GM19452 (cell line): ENCODE measurements around the gene TMEM131.
A peak's percentile ranks its signal among the peaks of the same experiment; 100 is the strongest.

Source experiments
- ATAC-seq: cut with Tn5 transposase; IDR thresholded peaks from one replicate; pipeline ENCODE4 v1.9.1; 2021; ENCODE audit not compliant: unreplicated experiment

Gene TMEM131

DNA sequence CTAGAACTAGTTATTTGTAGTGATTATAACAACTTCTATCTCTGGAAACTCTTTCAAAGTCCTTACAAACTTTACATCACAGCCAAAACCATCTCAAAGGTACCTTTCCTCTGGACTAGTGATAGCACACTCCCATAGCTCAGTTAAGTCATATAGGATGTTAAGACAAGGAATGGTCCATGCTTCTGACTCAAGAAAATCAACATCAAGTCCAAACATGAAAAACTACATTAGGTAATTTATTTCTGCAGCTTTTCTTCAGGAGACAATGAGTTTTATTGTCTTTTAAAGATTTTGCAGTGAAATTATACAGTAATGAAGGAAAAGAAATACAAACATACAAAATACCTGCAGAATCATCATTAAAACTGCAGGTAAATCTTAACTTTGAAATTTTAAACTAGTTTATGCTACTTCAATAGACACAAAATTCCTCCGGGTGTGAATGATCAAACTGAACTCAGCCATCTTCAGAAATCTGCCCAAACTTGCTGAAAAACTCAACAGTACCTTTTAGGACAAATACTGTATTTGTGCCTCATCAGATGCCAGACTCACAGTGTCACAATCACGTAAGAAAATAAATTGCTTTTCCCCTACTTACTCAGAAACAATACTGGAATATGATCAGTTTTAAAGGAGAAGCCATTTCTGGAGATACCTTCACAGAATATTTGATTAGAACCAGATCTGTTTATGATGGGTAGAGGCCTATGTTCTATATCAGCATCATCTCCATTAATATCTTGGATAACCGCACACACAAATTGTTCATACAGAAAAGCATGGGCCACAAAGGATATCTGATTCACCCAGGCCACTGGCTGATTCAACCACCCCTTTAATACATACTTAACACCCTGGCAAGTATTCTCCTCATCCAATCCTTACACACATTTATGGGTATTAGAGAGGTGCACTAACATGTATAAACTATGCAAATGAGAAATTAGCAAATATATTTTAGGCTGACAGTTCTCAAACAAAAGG lies 2.6 kb downstream of the TMEM131 start:
- no peak for ATAC-seq

DNA sequence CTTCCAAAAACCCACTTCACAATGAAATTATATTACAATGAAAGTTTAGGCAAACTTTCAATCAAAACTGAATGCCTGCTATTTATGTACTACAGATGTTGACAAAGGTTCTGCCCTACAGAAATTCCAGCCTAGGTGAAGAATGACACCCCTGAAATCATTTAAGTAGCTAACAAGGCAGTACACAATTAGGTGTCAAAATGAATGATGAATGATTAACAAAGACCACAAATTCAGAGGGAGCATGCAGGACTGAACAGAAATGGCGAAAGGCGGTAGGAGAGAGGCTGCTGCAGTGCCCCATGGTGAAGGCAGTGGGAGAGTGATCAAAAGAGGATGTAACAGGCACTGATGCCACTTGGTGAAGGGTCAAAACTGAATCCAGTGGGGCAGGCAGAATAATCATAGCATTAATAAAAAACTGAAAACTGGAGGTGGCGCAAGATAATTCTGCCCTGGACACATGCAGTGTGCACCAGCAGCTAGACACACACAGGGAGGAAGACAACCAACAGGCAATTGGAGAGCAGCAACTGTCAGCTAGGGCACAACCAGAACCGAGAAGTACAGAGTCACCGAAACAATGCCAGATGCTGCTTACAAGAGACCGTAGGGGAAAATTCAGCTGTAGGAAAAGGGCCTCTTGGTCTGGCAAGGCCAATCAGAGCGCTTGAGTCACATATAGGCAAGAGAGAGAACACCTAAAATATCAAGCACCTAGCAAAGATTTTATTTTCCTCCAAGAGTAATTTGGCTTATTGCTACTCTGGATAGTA lies 4.5 kb downstream of the TMEM131 start:
- ATAC-seq = no peak

DNA sequence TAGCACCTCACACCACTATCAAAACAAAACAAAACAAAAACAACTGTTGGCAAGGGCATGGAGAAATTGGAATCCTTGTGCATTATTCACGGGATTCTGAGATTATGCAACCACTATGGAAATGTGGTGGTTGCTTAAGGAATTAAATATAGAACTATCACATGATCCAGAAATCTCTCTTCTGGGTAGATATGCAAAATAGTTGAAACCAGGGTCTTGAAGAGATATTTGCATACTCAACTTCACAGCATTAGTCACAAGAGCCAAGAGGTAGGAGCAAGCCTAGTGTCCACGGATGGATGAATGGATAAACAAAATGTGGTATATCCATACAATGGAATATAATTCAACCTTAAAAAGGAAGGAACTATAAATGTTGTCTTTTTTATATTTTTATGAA lies 7.0 kb downstream of the TMEM131 start:
- no peak for ATAC-seq

DNA sequence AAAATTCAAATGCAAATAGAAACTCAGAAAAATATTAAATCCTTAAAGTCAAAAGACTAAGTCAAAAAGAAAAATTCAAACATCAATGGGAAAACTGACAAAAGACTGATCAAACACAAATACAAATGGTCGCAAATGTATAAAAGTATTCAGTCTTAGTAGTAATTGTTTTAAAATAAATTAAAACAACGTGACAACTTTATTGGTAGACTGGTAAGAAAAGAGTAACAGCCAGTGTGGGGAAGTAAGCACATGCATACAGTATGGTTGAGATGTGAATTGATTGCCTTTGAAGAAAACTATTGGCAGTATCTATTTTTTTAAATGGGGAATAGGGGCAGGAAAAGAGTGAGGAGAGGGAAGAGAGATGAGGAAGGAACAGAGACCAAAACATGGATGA lies 9.8 kb downstream of the TMEM131 start:
- no peak for ATAC-seq

DNA sequence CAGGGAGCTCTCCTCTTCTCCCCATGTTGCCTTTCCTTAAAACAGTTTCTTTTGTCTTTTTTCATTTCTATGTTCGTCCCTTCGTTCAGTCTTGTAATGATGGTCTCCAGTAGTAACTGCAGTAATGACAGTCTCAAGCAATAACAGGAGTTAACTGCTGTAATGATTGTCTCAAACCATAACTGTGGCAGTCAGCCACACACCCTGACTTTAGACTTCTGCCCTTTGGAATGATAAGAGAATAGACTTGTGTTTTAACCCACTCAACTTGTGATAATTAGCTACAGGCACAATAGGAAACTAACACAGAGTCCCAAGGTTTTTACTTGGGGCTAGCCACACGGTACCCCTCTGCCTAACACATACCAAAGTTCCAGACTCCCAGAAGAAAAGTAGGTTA lies 12.1 kb downstream of the TMEM131 start:
- ATAC-seq = no peak

DNA sequence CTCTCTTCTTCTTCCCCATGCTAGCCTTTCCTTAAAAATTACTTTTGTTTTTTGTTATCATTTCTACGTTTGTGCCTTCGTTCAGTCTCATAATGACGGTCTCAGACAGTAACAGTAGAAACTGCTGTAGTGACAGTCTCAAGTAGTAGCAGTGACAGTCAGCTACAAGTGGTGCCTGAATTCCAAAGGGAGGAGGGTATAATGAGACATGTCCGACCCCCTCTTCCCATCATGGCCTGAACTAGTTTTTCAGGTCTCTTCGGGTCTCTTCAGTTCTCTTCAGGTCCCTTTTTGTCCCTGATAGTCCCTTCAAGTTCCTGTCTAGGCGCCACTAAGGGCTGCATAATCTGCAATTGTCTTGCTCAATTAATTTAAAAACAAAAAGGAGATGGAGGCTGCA lies 12.6 kb downstream of the TMEM131 start:
- no peak for ATAC-seq

DNA sequence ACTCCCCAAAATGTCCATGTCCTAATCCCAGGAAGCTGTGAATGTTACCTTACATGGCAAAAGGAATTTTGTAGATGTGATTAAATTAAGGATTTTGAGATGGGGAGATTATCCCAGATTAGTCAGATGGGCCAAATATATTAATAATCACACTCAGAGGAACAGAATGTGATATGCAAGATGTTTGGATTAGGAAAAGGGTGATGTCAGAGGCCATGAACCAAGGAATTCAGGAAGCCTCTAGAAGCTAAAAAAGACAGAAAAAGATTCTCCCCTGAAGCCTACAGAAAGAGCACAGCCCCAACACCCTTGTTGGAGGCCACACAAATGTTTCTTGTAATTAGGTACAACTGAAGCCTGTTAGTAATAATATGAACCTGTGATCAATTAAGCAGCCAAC lies 13.1 kb downstream of the TMEM131 start:
- no peak for ATAC-seq

DNA sequence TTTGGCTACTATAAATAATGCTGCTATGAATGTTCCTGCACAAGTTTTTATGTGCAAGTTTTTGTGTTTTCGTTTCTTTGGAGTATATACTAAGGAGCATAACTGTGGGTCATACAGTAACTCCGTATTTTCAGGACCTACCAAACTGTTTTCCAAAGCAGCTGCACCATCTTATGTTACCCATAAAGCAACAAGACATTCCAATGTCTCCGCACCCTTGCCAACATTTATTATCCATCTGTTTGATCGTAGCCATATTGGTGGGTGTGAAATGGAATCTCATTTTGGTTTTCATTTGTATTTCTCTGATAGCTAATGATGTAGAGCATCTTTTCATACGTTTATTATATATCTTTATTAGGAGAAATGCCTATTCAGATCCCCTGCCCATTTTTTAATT lies 13.8 kb downstream of the TMEM131 start:
- ATAC-seq = no peak

DNA sequence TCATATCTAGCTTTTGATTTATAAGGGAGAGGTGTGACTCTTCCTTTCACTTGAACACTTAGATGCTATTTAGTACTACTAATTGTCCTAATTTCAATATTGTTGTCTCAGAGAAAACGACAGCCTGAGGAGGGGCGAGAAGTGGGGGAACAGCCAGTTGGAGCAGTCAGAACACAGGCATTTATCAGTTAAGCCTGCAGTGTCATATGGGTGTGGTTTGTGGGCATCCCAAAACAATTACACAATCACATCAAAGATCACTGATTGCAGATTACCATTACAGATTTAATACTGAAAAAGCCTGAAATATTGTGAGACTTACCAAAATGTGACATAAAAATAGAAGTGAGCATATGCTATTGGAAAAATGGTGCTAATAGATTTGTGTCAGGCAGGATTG lies 15.8 kb downstream of the TMEM131 start:
- ATAC-seq = no peak

DNA sequence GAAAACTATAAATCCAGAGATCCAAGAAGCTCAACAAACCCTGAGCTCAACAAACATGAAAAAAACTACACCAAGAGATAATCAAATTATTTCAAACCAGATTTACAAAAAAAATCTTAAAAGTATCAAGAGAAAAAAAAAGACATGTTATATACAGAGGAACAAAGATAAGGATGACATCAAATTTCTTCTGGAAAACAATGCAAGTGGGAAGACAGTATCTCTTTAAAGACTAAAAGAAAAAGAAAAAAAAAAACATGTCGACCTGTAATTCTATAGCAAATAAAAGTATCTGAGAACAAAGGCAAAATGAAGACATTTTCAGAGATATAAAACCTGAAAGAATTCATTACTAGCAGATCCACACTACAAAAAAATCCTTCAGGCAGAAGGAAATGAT lies 21.3 kb downstream of the TMEM131 start:
- ATAC-seq = no peak

DNA sequence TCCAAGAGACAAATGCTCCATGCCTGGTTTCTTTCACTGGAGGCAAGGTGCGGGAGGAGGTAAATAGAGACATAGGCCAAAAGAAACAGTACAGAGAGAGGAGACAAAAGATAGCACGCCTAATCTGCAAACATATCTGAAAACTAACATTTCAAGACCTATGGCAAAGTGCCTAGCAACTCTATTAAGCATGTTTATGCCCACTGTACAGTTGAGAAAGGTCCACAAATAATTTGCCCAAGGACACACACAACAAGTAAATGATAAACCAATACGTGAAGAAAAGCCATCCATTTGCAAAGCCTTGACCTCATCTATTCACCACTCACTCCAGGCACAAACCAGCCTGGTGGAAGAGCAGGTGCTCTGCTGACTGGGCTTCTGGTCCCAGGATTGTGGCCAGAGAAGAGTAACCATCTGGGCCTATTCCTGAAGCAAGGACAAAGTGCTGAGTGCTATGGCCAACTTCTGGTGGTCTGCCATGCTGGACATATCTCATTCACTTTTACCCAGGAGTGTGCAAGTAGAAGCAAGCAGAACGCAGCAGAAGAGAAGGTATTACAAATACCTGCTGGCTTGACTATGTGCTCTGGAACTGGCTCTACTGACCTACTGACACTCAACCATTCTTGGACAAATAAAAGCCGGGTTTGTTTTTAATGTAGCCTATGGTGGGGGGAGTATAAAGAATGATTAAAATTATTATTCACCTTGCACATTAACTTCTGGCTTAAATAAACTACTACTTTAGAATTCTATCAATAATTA lies 25.3 kb downstream of the TMEM131 start:
- no peak for ATAC-seq

DNA sequence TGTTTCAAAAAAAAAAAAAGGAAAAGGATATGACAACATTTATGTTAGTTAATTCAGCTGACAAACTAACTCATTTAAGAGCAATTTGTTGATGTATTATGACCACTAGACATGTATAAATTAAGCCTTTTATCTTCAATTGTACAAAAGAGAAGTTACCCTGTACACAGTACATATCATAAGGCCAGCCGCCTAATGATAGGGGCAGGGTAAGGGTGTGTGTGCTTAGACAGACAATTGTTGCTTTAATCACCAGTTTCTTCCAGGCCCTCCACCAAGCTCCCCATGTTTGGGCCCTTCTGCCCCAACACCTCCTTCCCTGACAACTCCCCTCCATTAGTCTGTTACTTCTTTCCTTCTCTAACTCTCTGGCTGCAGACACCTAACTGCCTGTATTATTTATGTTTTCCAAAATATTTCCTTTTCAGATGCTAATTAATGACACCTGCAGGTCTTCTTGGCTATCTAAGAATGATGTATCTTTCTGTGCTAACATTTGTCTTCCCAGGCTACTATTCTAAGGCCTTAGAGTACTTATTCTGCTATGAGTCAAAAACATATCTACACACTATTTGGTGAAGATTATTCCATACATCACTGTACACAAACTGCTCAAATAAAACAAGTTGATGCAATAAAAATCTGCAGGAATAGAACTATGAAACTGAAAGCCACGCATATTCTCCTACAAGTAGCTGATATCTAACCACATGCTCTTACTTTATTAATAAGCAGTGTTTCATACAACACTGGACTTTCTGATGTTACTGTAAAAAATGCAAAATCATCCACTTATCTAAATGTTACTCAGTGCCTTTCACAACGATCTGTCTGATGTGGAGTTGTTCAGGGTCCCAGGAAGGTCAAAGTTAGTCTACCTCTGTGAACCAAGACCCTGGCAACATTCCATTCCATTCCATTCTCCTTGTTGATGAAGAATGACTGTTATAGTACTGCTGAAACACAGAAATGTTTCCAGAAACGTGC lies 26.4 kb downstream of the TMEM131 start:
- ATAC-seq = no peak

DNA sequence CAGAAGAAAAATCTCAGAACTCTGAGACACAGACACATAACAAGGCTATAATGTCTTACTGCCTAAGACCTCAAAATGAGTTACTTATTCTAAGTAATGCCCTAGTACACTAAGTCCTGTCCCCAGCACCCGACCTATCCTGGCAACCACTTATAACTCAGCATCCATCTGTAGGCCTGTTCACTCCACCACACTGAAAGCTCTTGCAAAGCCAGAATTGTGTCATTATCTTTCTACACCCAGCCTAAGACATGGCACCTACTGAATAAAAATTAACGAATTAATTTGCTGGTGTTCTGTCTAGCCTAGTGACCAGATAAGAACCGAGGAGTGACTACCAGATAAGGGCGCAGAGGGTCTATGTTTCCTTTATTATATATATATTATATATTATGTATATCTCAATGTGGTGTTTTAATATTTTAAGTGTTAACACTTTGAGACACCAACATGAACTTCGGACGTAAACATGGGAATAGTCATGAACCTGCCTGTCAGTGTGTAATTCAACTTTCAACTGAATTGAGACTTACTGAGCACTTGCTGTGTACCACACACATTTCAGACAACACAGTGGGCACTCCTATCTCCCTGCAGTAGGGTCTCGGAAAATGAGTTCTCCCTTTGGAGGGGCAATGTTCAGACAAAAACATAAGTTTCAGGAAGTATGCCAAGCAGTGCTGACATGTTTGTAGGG lies 27.7 kb downstream of the TMEM131 start:
- ATAC-seq = no peak

DNA sequence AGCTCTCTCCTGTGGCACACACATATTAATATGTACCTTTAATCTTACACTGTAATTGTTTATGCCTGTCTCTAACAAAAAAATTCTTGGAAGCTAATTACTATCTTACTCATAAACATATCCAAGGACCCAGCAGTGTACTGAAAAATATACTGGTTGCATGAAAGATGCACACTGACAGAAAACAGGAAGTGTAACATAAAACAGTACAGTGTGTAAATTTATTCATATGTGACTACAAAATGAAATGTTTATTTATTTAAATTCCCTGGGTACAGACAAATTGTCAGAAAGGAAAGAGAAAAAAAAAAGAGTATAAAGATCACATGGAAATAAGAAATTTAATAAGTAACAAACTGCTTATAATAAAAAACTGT lies 28.5 kb downstream of the TMEM131 start:
- ATAC-seq = peak; percentile 11

DNA sequence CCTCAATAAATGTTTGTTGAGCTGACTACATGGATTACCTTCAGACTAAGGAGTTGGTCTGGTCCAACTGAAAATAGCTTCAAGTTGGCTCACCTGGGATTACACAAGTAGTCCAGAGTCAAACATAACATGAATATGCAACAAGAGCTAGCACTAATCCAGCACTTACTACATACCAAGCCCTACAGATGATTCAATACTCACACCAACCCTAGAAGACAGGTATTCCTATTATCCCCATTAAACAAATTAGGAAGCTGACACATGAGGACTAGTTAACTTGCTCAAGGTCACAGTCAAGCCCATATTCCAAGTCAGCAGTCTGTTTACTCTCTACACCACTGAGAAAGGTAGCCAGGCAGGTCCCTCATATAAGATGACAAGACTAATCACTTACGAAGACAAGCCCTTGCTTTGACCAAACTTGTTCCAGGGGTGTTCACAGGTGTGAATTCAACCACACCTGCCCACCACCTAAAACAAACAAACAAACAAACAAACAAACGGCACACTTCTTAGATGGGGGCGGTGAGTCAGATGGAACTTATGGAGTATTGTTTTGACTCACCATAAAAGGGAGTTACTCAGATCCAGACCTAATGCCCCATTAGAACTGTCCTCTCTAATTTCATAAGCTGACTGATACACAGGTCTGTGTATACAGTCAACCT lies 29.1 kb downstream of the TMEM131 start:
- ATAC-seq = peak; percentile 61

DNA sequence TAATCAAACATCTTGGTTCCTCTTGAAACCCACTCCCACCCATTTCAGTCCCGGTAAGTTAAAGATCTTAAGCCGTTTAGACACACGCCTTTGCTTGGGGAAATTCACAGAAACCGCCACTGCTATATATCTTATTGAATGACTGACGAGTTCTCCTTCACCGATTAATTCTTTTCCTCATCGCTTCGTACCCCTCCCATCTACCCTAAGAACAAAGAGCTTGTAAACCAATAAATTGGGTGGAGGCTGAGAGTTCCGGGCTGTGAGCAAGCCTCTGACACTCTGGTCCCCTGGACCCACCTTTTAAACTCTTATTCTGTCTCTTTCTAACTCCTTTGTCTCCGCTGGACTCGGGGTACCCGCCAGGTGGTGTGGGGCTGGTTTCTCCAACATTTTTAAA lies 30.6 kb downstream of the TMEM131 start:
- no peak for ATAC-seq

DNA sequence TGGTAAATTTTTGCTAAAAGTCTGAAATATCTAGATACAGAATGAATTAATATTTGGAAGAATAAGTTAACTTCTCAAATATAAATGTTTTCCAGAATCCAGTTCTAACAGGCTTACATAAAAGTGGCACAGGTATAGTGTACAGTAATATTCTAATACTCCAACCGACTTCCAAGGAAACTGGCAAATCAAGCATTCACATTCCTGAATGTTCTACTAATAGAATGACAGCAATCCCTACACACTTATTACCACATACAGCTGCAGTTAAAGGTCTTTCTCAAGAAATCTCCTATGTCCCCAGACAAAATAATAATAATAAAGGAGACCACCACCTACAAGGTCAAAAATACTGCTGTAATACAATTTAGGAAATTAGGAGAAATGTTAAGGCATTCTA lies 31.9 kb downstream of the TMEM131 start:
- ATAC-seq = no peak

DNA sequence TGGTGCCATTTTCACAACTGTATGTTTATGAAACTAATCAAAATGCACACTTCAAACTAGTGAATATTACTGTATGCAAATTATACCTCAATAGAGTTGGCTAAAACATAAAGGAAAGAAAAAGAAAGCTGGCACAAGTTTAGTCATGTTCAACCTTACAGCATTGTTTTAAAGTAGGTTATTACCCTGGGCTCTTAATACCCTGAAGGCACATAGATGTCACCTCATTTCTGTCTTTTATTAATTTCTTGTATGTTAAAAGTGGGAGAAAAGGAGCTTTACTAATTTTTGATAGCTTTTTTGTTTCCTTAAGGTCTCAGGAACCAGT lies 32.7 kb downstream of the TMEM131 start:
- no peak for ATAC-seq

DNA sequence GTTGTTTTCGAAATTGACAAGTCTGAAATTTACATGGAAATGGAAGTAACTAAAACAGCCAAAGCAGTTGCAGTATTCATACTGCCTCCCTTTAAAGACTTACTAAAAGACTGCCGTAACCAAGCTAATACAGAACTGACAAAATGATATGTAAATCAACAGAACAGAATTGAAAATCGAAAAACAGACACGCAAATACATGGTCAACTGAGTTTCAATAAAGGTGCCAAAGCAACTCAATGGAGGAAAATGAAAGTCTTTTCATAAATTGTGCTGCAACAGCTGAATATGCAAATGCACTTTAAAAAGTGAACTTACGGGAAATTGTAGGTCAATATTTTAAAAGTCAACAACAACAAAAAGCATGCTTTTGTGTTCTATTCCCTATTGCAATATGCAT lies 34.2 kb downstream of the TMEM131 start:
- no peak for ATAC-seq
